NCI-H2196 treated with DMSO at 0.1 percent for 48 hours (cell line): ENCODE data around the gene SELENOV.
A peak's percentile ranks its signal among the peaks of the same experiment; 100 is the strongest.

ENCODE experiments used
- DNase-seq: peaks from one replicate; lab custom pipeline; 2025; ENCODE audit not compliant: unreplicated experiment; lab: John Stamatoyannopoulos, UW

SELENOV gene

DNA sequence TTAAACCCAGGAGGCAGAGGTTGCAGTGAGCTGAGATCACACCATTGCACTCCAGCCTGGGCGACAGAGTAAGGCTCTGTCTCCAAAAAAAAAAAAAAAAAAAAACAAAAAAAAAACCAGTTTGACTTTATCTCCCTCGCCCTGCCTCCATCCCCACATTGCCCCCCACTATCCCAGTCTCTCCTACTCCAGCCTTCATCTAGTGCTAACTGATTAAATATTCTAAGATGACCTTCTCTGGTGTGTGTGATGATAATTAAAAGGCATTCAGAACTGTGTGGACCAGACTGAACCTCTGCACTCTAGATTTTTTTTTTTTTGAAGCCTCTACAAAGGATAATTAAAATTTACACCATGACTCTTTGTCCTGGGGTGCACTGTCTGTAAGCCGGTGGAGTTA, 22.2 kb upstream of the SELENOV start:
- DNase-seq: no peak

GRCh38 chr19:39494661-39495060, 20.3 kb upstream of the SELENOV start:
- no peak for DNase-seq

DNA sequence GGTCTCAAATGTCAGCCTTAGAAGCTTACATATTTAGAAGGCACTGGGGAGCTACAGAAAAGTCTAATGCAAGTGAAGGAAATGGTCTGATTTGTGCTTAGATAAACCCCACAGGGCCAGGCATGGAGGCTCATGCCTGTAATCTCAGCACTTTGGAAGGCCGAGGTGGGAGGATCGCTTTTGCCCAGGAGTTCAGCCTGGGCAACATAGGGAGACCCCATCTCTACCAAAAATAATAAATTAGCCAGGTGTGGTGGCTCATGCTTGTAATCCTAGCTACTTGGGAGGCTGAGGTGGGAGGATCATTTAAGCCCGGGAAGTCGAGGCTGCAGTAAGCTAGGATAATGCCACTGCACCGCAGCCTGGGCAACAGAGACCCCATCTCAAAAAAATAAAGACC, 18.9 kb upstream of the SELENOV start:
- DNase-seq: no peak

GRCh38 chr19:39497701-39497995, 17.3 kb upstream of the SELENOV start:
- no peak for DNase-seq

DNA sequence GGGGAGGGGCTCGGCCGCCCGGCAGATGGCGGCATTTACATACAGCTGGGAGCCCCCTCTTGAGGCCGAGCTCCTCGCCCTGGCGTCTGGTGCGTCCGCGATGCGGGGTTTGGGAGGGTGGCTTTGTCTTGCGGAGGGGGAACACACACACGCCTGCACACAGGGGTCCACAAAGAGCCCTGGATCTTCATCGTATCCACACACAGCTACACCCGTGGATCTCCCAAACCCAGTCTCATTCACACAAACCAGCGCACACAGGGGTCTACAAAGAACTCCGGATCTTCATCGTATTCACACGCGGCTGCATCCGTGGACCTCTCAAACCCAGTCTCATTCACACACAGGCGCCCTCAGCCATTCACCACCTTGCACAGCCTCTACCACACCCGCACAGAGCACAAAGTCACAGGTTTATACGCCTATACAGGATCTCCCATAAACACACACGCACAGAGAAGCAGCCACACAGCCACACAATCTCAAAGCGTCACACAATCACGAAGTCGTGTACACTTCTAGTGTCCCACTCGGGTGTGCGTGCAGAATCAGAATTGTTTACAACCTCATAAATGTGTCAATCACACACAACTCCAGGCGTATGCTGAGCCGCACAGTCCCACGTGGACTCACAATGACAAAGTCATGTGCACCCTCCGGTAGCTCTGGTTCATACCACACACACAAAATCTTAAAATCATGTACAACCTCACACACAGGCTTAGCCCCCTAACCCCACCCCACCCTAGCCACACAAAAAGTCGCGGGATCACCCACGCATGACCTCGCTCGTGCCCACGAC, 16.7 kb upstream of the SELENOV start:
- peak; percentile 86 for DNase-seq

- peak; percentile 48 for DNase-seq
Measured at GRCh38 chr19:39498798-39499642, 15.9 kb upstream of the SELENOV start, which contains the start of gene DLL3. Gene DLL3 (plus strand): TSS chr19:39498947. CDS start chr19:39498975, 28 bp downstream.

GRCh38 chr19:39499932-39500331, 15.0 kb upstream of the SELENOV start:
- DNase-seq: no peak

DNA sequence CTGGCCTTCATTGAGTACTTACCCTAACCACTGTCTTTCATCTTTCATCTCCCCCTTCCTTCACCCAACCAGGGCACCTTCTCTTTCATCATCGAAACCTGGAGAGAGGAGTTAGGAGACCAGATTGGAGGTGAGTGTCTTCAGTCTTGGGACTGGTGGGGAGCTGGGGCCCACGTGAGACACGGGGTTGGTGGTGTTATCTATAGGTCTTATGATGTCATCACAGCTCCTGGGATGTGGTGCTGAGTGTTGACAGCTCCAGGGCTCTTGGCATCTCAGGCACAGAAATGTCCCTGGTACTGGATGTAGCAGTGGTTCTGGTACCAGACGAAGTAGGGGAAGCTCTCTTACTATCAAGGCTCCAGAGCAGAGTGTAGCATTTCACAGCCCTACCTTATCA, 14.4 kb upstream of the SELENOV start:
- DNase-seq: no peak

DNA sequence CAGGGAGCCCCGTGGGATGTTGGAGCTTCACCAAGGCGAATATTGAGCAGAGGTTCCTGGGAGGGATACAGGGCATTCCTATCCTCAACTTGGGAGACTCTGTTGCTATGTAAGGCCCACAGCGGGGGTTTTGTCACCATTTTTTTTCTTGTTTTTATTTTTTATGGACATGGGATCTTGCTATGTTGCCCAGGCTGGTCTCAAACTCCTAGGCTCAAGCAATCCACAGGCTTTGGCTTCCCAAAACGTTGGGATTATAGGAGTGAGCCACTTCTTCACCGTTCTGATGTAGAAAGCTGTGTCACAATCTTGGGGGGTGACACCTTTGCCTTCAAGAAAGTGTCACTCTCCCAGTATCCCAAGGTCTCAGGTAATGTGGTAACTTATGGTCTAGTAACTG, 13.6 kb upstream of the SELENOV start:
- no peak for DNase-seq

GRCh38 chr19:39502640-39503417, 12.1 kb upstream of the SELENOV start:
- DNase-seq: no peak

DNA sequence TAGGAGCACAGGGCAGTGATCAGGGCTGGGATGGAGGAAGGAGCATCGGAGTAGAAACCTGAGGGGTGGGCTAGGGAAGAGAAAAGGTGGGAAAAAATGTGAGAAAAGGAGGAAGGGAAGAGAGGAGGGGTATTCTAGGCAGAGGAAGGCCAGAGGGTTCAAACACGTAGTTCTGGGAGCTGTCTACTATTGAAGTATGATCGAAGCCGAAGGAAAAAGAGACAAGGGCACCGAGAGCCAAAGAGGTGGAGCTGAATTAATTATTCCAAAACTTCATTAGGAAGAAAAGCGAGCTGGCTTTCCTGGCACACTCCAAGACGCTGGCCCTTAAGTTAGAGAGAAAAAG, 8.4 kb upstream of the SELENOV start:
- no peak for DNase-seq

GRCh38 chr19:39506944-39507714, 7.8 kb upstream of the SELENOV start:
- peak; percentile 87 for DNase-seq

- DNase-seq: no peak
Measured at GRCh38 chr19:39507715-39508364, 7.1 kb upstream of the SELENOV start.

GRCh38 chr19:39508629-39509028, 6.3 kb upstream of the SELENOV start:
- DNase-seq: no peak

DNA sequence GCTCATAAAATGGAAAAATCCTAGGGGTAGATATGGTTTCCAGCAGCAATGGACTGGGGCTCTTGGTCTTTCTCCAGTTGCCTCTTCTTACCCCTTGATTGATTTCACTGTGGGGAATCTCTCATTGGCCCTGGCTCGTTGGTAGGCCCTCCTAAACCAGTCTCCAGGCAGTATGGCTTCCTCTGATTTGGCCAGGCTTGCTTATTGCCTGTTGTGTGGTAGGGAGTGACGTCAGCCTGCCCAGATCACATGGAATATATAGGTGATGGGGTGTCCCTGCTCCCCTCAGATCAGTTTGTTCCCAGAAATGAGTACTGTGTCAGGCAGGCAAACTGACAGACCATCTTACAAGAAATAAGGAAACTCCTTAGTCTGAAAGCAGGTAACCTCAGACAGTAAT, 5.7 kb upstream of the SELENOV start:
- no peak for DNase-seq

DNA sequence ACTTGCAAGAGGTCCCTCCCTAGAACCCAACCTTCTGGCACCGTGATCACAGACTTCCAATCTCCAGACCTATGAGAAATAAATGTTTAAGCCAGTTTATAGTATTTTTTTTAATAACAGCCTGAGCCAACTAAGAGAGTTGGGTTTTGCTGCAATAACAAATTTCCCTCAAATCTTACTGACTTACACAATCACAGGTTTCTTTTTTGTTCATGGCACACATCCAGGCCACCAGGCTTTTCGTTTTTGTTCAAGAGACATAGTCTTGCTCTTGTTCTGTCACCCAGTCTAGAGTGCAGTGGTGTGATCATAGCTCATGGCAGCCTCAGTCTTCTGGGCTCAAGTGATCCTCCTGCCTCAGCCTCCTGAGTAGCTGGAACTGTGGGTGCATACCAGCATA, 2.0 kb upstream of the SELENOV start:
- no peak for DNase-seq

DNA sequence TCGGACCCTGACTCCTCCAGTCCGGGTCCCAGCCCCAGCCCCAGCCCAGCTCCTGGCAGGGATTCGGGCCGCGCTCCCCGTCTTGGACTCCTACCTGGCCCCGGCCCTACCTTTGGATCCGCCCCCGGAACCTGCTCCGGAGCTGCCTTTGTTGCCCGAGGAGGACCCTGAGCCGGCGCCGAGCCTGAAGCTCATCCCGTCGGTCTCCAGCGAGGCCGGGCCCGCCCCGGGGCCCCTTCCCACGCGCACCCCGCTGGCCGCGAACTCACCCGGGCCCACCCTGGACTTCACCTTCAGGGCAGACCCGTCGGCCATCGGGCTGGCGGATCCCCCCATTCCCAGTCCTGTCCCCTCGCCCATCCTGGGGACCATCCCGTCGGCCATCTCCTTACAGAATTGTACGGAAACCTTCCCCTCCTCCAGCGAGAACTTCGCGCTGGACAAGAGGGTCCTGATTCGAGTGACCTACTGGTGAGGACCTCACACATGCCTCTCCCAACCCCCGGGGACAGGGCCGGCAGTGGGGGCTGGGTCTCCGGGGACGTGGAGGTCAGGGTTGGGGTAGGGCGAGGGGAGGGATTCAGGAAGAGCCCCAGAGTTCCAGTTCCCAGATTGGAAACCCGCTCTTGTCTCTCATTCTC, 732 bp downstream of the SELENOV start:
- DNase-seq: no peak

- no peak for DNase-seq
Measured at GRCh38 chr19:39516270-39516669, 1.3 kb downstream of the SELENOV start.

DNA sequence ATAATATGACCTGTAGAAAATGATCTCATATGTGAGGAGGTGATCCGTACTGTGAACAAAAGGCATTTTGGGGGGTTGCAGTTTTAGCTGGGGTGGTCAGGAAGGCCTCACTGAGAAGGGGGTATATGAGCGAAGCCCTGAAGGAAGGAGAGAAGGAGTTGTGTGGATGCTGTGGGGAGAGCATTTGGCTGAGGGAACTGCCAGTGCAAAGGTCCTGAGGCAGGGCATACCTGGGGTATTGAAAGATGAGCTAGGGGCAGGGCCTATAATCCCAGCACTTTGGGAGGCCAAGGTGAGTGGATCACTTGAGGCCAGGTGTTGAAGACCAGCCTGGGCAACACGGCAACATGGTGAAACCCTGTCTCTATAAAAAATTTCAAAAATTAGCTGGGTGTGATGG, 2.5 kb downstream of the SELENOV start:
- DNase-seq: no peak

GRCh38 chr19:39518458-39518857, 3.5 kb downstream of the SELENOV start:
- DNase-seq: no peak
